ENCODE data around the gene RAC2. TPM values are rescaled to one million over a fixed set of nuclear protein-coding genes. Genes with fewer than 3 reads are reported as not detected.
A peak's percentile ranks its signal among the peaks of the same experiment; 100 is the strongest.

RAC2 gene
- total RNA-seq, 1 donor from 2014 or later, result 111 TPM

DNA sequence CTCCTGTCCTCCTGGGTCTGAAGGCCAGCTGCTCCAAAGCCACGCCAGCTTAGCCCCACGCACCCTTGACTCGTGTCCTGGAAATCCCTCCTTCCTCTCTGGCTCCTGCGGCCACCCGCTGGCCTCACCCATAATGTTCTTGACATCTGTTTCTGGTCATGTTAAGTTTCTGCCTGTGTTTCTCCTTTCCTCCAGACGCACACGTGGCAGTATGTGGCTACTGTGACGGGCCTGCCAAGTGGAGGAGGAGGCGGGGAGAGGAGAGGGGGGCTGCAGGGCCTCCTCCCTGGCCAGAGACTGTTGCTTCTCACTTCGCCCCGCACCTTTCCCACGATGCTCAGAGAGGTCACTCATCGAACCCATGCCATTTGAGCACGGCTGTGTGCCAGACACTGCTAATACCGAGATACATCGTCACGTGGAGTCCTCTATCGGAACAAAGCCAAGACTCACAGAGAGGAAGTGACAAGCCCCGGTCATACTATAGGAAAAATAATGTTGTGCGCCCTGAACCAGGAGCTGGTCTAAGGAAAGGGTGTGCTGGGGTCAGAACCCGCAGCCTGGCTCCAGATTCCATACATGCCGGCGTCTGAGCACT is 67.5 kb downstream of the RAC2 start:
- TF ChIP-seq CTCF (IDR thresholded peaks at IDR 0.05), result peak; percentile 16
- no peaks in the 10 kb centered on the region for H3K9me3 ChIP-seq
- peak; percentile 78 to 82 for ATAC-seq
- intact Hi-C loops (cut with DNase I), result no loop called here
- H3K27ac ChIP-seq, result peak overlapping the region; percentile 65
- H3K4me3 ChIP-seq, result peak overlapping the region; percentile 21
- H3K27me3 ChIP-seq (ENCODE audit: low read depth), result no peaks in the 10 kb centered on the region
- H3K36me3 ChIP-seq, result peaks cover 1% of the 10 kb centered on the region
- H3K4me1 ChIP-seq, result peaks cover 54% of the 10 kb centered on the region
- DNase-seq, result peak; percentile 76

GRCh38 chr22:37175414-37176281 is 68.4 kb downstream of the RAC2 start:
- DNase-seq (peak; percentile 45), ATAC-seq (no peak)
- no peak for TF ChIP-seq CTCF (IDR thresholded peaks at IDR 0.05)
- Histone ChIP-seq H3K27ac (peak overlapping the region; percentile 65), H3K27me3 (ENCODE audit: low read depth) (no peaks in the 10 kb centered on the region), H3K9me3 (no peaks in the 10 kb centered on the region), H3K36me3 (no peaks in the 10 kb centered on the region), H3K4me3 (no peak overlapping the region), H3K4me1 (peaks cover 52% of the 10 kb centered on the region)
- intact Hi-C loops (cut with DNase I), result no loop called here

Other genes with a start within 250 kb of the RAC2 start
- 48.3 TPM for gene TST, start 224.8 kb downstream of the RAC2 start, total RNA-seq
- gene MPST, start 224.5 kb downstream of the RAC2 start, total RNA-seq, result 73.2 TPM
- gene KCTD17, start 192.5 kb downstream of the RAC2 start, total RNA-seq, result 24.2 TPM
- 0.53 TPM for gene TMPRSS6, start 134.6 kb downstream of the RAC2 start, total RNA-seq
- 10.2 TPM for gene IL2RB, start 94.4 kb downstream of the RAC2 start, total RNA-seq
- gene C1QTNF6, start 56.0 kb downstream of the RAC2 start, total RNA-seq, result 5.3 TPM
- not detected for gene SSTR3, start 31.8 kb downstream of the RAC2 start, total RNA-seq
- 45.4 TPM for gene CYTH4, start 38.2 kb upstream of the RAC2 start, total RNA-seq
- gene ELFN2, start 183.2 kb upstream of the RAC2 start, total RNA-seq, result 0.89 TPM
- gene MFNG, start 242.1 kb upstream of the RAC2 start, total RNA-seq, result 71.0 TPM